Upper lobe of left lung (tissue), 4 donors: ENCODE results near the gene FARP1.

ENCODE experiments used
- POLR2A ChIP-seq, 4 donors: fragments of 450-650 bp; IDR thresholded peaks; one replicate each; pipeline ENCODE4 v1.5.1; 2016 to 2017; ENCODE audit warnings: antibody characterized with exemption in 4 of 4, mild to moderate bottlenecking in 2 of 4
- POLR2AphosphoS5 ChIP-seq, 2 donors: sonication (generic); formaldehyde crosslinking; IDR thresholded peaks; one replicate each; pipeline ENCODE4 v1.5.1; 2017; ENCODE audit warnings: antibody characterized with exemption in 2 of 2

- TF ChIP-seq POLR2A (IDR thresholded peaks at IDR 0.05) (no peak), POLR2AphosphoS5 (IDR thresholded peaks at IDR 0.05) (no peak)
These were observed 206.9 kb downstream of the FARP1 start for GRCh38 chr13:98349731-98350305.
